ENCODE results near the gene OR4F15. TPM values are rescaled to one million over a fixed set of nuclear protein-coding genes. Genes with fewer than 3 reads are reported as not detected.

The OR4F15 gene
- total RNA-seq, 1 experiment from 2014 or later = not detected

DNA sequence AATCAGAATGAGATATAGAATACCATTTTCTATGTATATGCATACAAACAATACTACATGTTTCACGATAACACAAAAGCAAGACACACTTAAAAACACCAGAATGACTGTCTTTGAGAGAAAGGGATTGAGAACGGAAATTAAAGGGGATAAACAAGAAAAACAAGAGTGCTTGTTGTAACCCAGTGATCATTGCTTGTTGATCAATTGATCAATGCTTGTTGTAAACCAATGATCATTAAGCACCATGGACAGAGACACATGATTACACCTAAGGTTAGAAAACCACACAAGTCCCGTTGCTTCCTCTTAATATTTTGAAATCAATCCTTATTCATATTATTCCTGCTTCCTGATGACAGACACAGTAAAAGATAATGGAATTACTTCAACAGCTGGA, 1.1 kb upstream of the OR4F15 start:
- no peak for DNase-seq (ENCODE audit: low read depth, low spot score)
- intact Hi-C loops (cut with micrococcal nuclease) = no loop called here
- Histone ChIP-seq H3K27me3 (ENCODE audit: insufficient read depth, low read length) (peaks cover 11% of the 10 kb centered on the region), H3K4me2 (ENCODE audit: low read length) (no peak overlapping the region), H3K9ac (ENCODE audit: low read length) (no peak overlapping the region), H3K9me2 (ENCODE audit: insufficient read depth) (no peaks in the 10 kb centered on the region), H2AFZ (ENCODE audit: low read depth, low read length, poor library complexity, severe bottlenecking) (no peak overlapping the region), H4K20me1 (ENCODE audit: insufficient read depth) (no peaks in the 10 kb centered on the region), H3K9me3 (ENCODE audit: control insufficient read depth in 1 of 2, insufficient read depth in 1 of 2, low read depth in 1 of 2, low read length in 2 of 2) (no peaks in the 10 kb centered on the region), H3K4me3 (replicated peaks in 1 of 2; ENCODE audit: low read depth in 1 of 2, low read length in 2 of 2) (no peak overlapping the region), H3K36me3 (ENCODE audit: control insufficient read depth in 1 of 2, insufficient read depth in 2 of 2, low read length in 2 of 2) (no peaks in the 10 kb centered on the region), H3K79me2 (ENCODE audit: insufficient read depth, low read length) (no peaks in the 10 kb centered on the region), H3K27ac (ENCODE audit: low read depth, low read length) (no peak overlapping the region), H3K4me1 (ENCODE audit: control insufficient read depth in 1 of 2, insufficient read depth in 2 of 2, low read length in 2 of 2) (no peaks in the 10 kb centered on the region)
- BruUV-seq (replicated peaks) = no TSS peak
- TF ChIP-seq EGR1 (IDR thresholded peaks at IDR 0.05; ENCODE audit: low read depth) = no peak
- TF ChIP-seq REST (IDR thresholded peaks at IDR 0.05; ENCODE audit: low read depth) = peak; percentile 70
- no peak for ATAC-seq
- POLR2A ChIA-PET = no interaction called here
- RAD21 ChIA-PET (ENCODE audit: low non-redundant PET in 1 of 2, low total read pairs in 2 of 2, uncharacterized antibody in 2 of 2, unreplicated experiment in 2 of 2) = no interaction called here
- CTCF ChIA-PET = no interaction called here

DNA sequence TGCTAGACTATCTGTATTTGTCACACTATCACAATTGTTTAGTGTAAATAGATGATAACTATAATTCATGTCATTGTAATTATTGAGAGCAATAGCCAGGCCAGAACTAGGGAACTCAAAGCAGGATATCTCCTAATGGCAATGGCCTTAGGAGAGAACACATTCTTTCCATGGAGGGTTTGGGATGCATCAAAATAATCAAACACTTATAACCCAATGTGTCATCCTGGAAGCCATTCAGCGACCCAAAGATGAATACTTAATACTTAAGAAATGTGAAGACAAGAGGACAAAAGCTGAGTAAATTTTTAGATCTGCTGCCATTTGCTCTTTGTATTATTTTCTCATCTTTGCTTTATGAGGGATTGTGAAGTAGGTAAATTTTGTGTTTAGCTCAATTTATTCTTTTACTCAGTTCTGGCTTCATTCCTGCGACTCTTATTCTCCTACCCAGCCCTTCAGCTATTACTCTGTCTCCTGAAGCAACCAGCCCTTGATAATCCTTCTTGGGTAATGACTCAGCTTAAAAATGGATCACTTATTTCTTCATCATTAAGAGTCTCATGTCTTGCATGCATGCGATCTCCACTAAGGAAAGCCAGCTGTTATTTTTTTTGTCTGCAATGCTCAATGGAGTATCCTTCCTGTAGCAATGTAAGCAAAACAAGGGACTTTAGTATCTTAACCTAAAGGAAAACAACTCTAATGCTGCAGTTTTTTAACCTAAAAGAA, 2.0 kb downstream of the OR4F15 start:
- RAD21 ChIA-PET (ENCODE audit: low non-redundant PET in 1 of 2, low total read pairs in 2 of 2, uncharacterized antibody in 2 of 2, unreplicated experiment in 2 of 2) = no interaction called here
- Histone ChIP-seq H3K79me2 (ENCODE audit: insufficient read depth, low read length) (no peaks in the 10 kb centered on the region), H3K9me2 (ENCODE audit: insufficient read depth) (no peaks in the 10 kb centered on the region), H3K9ac (ENCODE audit: low read length) (no peak overlapping the region), H3K4me3 (replicated peaks in 1 of 2; ENCODE audit: low read depth in 1 of 2, low read length in 2 of 2) (no peak overlapping the region), H3K36me3 (ENCODE audit: control insufficient read depth in 1 of 2, insufficient read depth in 2 of 2, low read length in 2 of 2) (no peaks in the 10 kb centered on the region), H3K4me2 (ENCODE audit: low read length) (no peak overlapping the region), H3K27ac (ENCODE audit: low read depth, low read length) (no peak overlapping the region), H4K20me1 (ENCODE audit: insufficient read depth) (no peaks in the 10 kb centered on the region), H2AFZ (ENCODE audit: low read depth, low read length, poor library complexity, severe bottlenecking) (no peak overlapping the region), H3K27me3 (ENCODE audit: insufficient read depth, low read length) (peaks cover 11% of the 10 kb centered on the region), H3K4me1 (ENCODE audit: control insufficient read depth in 1 of 2, insufficient read depth in 2 of 2, low read length in 2 of 2) (no peaks in the 10 kb centered on the region), H3K9me3 (ENCODE audit: control insufficient read depth in 1 of 2, insufficient read depth in 1 of 2, low read depth in 1 of 2, low read length in 2 of 2) (no peaks in the 10 kb centered on the region)
- no TSS peak for BruUV-seq (replicated peaks)
- POLR2A ChIA-PET = no interaction called here
- CTCF ChIA-PET = no interaction called here
- no peak for DNase-seq (ENCODE audit: low read depth, low spot score)
- ATAC-seq = no peak
- intact Hi-C loops (cut with micrococcal nuclease) = no loop called here
- TF ChIP-seq REST (IDR thresholded peaks at IDR 0.05; ENCODE audit: low read depth) = no peak
- no peak for TF ChIP-seq SRF (IDR thresholded peaks at IDR 0.05; ENCODE audit: low read depth)
- TF ChIP-seq YY1 (IDR thresholded peaks at IDR 0.05; ENCODE audit: extremely low read depth, insufficient replicate concordance, low read depth, low read length) = no peak
- no peak for TF ChIP-seq POLR2A (IDR thresholded peaks at IDR 0.05; ENCODE audit: borderline replicate concordance, extremely low read depth, insufficient read depth, insufficient read length)
- no peak for TF ChIP-seq CTCF (IDR thresholded peaks at IDR 0.05 in 2 of 3, conservative IDR thresholded peaks at IDR 0.05 in 1 of 3; ENCODE audit: borderline replicate concordance in 1 of 3, insufficient read depth in 1 of 3, low read depth in 2 of 3, low read length in 2 of 3)
- no peak for TF ChIP-seq TCF7L2 (IDR thresholded peaks at IDR 0.05; ENCODE audit: borderline replicate concordance, extremely low read depth, insufficient read depth, insufficient read length)
- no peak for TF ChIP-seq SP1 (IDR thresholded peaks at IDR 0.05; ENCODE audit: low read depth)

Measured in HCT116 (cell line).